Measurements from ENCODE around the gene ZNF276. TPM values are rescaled to one million over a fixed set of nuclear protein-coding genes. Genes with fewer than 3 reads are reported as not detected.

Gene ZNF276
- total RNA-seq, 1 experiment from 2014 or later, result 19.9 TPM

DNA sequence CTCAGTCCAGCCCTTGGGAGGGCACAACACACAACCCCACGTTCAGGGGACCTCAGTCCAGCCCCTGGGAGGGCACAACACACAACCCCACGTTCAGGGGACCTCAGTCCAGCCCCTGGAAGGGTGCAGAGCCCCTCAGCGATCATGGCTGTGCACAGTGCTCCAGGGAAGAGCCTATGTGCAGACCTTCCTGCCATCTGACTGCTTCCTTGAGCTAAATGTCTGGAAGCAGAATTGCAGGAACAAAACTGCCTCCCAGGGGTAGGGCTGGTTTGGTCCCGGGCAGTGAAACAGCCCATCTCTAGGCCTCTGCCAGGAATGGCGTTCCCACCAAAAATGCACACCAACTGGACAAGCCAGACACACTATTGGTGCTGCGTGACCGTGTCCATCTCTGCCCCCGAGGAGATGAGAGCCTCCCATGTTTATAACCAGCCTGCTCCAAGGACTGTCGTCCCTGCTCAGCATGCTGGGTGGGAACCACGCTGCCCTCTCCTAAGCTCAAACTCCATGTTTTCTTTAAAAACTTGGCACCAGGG lies 44.0 kb downstream of the ZNF276 start:
- Histone ChIP-seq H3K4me3 (ENCODE audit: low read depth in 2 of 2, low read length in 2 of 2) (no peak overlapping the region), H3K9me3 (ENCODE audit: control insufficient read depth, insufficient read depth, low read depth, low read length) (no peaks in the 10 kb centered on the region), H3K36me3 (ENCODE audit: control insufficient read depth, insufficient read depth, low read length) (peaks cover 2% of the 10 kb centered on the region; the same call in 1 of the 2 replicates), H3K27me3 (ENCODE audit: control insufficient read depth, insufficient read depth, low read length) (no peaks in the 10 kb centered on the region), H3K4me1 (ENCODE audit: control insufficient read depth, insufficient read depth, low read length) (no peaks in the 10 kb centered on the region), H3K27ac (ENCODE audit: low read length) (no peak overlapping the region)
- in situ Hi-C loops (cut with HindIII; ENCODE audit: low pct_unique_long_range_greater_than_20kb, low sequenced_read_pairs) (no loop called here), intact Hi-C loops (cut with micrococcal nuclease; ENCODE audit: unreplicated experiment) (no loop called here)
- ChIA-PET POLR2A (no interaction called here), CTCF (interaction anchor here (0.6 kb wide), 1 partner anchor 42 kb away, joined by 3 read pairs; no protein-coding TSS in a partner anchor)
- ATAC-seq (no peak), DNase-seq (ENCODE audit: low read depth, low spot score) (no peak)
- no TSS peak for BruUV-seq (replicated peaks)
- TF ChIP-seq SIN3A (IDR thresholded peaks at IDR 0.05; ENCODE audit: borderline replicate concordance, insufficient read depth, low read depth, low read length) (no peak), POLR2AphosphoS5 (IDR thresholded peaks at IDR 0.05; ENCODE audit: low read depth, low read length) (no peak), TCF7L2 (IDR thresholded peaks at IDR 0.05; ENCODE audit: low read depth, low read length) (no peak)
- TF ChIP-seq, protein P1, sequence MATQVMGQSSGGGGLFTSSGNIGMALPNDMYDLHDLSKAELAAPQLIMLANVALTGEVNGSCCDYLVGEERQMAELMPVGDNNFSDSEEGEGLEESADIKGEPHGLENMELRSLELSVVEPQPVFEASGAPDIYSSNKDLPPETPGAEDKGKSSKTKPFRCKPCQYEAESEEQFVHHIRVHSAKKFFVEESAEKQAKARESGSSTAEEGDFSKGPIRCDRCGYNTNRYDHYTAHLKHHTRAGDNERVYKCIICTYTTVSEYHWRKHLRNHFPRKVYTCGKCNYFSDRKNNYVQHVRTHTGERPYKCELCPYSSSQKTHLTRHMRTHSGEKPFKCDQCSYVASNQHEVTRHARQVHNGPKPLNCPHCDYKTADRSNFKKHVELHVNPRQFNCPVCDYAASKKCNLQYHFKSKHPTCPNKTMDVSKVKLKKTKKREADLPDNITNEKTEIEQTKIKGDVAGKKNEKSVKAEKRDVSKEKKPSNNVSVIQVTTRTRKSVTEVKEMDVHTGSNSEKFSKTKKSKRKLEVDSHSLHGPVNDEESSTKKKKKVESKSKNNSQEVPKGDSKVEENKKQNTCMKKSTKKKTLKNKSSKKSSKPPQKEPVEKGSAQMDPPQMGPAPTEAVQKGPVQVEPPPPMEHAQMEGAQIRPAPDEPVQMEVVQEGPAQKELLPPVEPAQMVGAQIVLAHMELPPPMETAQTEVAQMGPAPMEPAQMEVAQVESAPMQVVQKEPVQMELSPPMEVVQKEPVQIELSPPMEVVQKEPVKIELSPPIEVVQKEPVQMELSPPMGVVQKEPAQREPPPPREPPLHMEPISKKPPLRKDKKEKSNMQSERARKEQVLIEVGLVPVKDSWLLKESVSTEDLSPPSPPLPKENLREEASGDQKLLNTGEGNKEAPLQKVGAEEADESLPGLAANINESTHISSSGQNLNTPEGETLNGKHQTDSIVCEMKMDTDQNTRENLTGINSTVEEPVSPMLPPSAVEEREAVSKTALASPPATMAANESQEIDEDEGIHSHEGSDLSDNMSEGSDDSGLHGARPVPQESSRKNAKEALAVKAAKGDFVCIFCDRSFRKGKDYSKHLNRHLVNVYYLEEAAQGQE (IDR thresholded peaks at IDR 0.05; ENCODE audit: insufficient read depth in 1 of 2, low read depth in 2 of 2, low read length in 1 of 2), result no peak
- TF ChIP-seq, protein P2, sequence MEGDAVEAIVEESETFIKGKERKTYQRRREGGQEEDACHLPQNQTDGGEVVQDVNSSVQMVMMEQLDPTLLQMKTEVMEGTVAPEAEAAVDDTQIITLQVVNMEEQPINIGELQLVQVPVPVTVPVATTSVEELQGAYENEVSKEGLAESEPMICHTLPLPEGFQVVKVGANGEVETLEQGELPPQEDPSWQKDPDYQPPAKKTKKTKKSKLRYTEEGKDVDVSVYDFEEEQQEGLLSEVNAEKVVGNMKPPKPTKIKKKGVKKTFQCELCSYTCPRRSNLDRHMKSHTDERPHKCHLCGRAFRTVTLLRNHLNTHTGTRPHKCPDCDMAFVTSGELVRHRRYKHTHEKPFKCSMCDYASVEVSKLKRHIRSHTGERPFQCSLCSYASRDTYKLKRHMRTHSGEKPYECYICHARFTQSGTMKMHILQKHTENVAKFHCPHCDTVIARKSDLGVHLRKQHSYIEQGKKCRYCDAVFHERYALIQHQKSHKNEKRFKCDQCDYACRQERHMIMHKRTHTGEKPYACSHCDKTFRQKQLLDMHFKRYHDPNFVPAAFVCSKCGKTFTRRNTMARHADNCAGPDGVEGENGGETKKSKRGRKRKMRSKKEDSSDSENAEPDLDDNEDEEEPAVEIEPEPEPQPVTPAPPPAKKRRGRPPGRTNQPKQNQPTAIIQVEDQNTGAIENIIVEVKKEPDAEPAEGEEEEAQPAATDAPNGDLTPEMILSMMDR (IDR thresholded peaks at IDR 0.05), result no peak

DNA sequence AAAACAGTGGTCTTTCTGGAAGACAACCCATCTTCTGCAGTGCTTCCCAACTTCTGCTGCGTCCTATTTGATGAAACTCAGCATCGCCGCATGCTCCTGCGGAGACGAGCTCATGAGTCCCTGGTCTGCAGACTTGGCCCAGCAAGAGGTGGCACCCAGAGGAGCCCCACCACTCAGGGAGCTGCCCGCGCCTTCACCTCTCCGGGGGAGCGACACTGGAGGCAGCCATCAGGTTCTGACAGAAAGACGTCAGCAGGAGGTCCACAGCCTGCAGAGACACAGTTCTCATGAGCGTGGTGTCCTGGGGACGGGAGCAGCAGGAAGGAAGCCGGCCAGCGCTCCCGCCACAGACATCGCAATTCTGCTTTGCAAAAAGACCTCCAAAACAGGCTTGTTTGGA lies 49.0 kb downstream of the ZNF276 start:
- Histone ChIP-seq H3K27ac (ENCODE audit: low read length) (no peak overlapping the region), H3K9me3 (ENCODE audit: control insufficient read depth, insufficient read depth, low read depth, low read length) (no peaks in the 10 kb centered on the region), H3K4me1 (ENCODE audit: control insufficient read depth, insufficient read depth, low read length) (no peaks in the 10 kb centered on the region), H3K4me3 (ENCODE audit: low read depth in 2 of 2, low read length in 2 of 2) (no peak overlapping the region), H3K27me3 (ENCODE audit: control insufficient read depth, insufficient read depth, low read length) (no peaks in the 10 kb centered on the region), H3K36me3 (ENCODE audit: control insufficient read depth, insufficient read depth, low read length) (peaks cover 2% of the 10 kb centered on the region; the same call in 1 of the 2 replicates)
- TF ChIP-seq, protein P1 (IDR thresholded peaks at IDR 0.05; ENCODE audit: insufficient read depth in 1 of 2, low read depth in 2 of 2, low read length in 1 of 2), result no peak
- TF ChIP-seq TCF7L2 (IDR thresholded peaks at IDR 0.05; ENCODE audit: low read depth, low read length) (no peak), POLR2AphosphoS5 (IDR thresholded peaks at IDR 0.05; ENCODE audit: low read depth, low read length) (no peak), SIN3A (IDR thresholded peaks at IDR 0.05; ENCODE audit: borderline replicate concordance, insufficient read depth, low read depth, low read length) (no peak)
- TF ChIP-seq, protein P2 (IDR thresholded peaks at IDR 0.05), result no peak
- DNase-seq (ENCODE audit: low read depth, low spot score) (no peak), ATAC-seq (no peak)
- intact Hi-C loops (cut with micrococcal nuclease; ENCODE audit: unreplicated experiment) (no loop called here), in situ Hi-C loops (cut with HindIII; ENCODE audit: low pct_unique_long_range_greater_than_20kb, low sequenced_read_pairs) (no loop called here)
- ChIA-PET CTCF (no interaction called here), POLR2A (no interaction called here)
- no TSS peak for BruUV-seq (replicated peaks)

Data from Panc1 (cell line).